ENCODE measurements around the gene HIRIP3.

The HIRIP3 gene

DNA sequence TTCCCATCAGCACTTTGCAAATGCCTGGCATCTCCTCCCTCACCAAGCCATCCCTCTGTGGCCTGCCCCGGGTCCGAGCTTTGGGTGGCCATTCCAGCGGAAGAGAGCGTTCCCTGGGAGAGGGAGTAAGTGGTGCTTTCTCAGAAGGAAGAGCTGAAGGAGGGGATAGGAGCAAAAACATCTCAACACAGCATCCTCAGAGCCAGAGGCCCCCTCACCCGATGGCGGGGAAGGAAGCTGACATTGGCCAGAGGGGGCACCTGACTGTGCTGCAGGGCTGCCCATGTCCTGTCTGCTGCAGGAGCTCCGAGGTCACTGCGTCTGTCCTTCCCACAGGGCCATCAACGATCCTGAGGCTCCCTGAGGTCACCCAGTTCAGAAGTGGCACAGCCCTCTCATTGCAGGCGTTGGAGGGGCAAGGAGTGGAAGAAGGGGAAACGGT lies 36.1 kb upstream of the HIRIP3 start:
- no peak for DNase-seq
- TF ChIP-seq, protein P1, sequence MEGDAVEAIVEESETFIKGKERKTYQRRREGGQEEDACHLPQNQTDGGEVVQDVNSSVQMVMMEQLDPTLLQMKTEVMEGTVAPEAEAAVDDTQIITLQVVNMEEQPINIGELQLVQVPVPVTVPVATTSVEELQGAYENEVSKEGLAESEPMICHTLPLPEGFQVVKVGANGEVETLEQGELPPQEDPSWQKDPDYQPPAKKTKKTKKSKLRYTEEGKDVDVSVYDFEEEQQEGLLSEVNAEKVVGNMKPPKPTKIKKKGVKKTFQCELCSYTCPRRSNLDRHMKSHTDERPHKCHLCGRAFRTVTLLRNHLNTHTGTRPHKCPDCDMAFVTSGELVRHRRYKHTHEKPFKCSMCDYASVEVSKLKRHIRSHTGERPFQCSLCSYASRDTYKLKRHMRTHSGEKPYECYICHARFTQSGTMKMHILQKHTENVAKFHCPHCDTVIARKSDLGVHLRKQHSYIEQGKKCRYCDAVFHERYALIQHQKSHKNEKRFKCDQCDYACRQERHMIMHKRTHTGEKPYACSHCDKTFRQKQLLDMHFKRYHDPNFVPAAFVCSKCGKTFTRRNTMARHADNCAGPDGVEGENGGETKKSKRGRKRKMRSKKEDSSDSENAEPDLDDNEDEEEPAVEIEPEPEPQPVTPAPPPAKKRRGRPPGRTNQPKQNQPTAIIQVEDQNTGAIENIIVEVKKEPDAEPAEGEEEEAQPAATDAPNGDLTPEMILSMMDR (IDR thresholded peaks at IDR 0.05; ENCODE audit: low read depth, low read length, missing control alignments), result no peak
- Histone ChIP-seq H3K27me3 (replicated peaks) (peaks cover 41% of the 10 kb centered on the region), H3K36me3 (replicated peaks) (no peaks in the 10 kb centered on the region), H3K4me3 (ENCODE audit: low read depth, low read length) (no peak overlapping the region), H3K27ac (no peak overlapping the region)
- in situ Hi-C loops (cut with HindIII; ENCODE audit: low pct_ligation_motif_present, low sequenced_read_pairs), result no loop called here

DNA sequence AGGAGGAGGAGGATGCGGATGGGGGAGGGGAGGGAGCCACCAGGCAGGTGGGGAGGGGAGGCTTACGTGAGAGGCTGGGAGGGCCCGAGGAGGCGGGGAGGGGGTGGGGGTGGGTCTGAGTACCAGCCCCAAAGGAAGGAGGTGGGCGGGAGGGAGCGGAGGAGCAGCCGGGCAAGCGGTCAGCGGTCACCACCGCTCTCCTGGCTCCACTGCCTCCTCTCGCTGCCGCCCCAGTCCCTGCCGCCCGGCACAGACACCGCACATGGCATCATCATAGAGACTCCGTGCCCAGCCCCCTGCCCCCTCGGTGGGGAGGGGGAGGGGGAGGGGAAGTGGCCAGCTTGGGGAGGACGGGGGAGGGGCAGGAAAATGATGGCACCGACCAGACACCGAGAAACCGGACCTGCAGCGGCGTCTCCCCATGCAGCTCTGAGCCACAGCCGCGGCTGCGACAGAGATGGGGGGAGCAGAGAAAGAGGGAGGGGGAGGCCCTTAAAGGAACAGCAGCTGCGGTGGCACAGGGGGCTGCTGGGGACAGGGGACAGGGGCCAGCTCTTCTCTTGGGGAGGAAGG lies 35.5 kb upstream of the HIRIP3 start, which contains the start of gene TLCD3B:
Gene TLCD3B, minus strand, starts transcription at position 431 of the 573 bp plus-strand sequence. CDS start 744 bp downstream, outside the sequence.
- DNase-seq, result no peak
- TF ChIP-seq, protein P1 (IDR thresholded peaks at IDR 0.05; ENCODE audit: low read depth, low read length, missing control alignments), result no peak
- Histone ChIP-seq H3K27ac (no peak within 1 kb of the TSS), H3K36me3 (replicated peaks) (no peaks in the 10 kb centered on the region), H3K27me3 (replicated peaks) (peaks cover 41% of the 10 kb centered on the region), H3K4me3 (ENCODE audit: low read depth, low read length) (no peak within 1 kb of the TSS)
- in situ Hi-C loops (cut with HindIII; ENCODE audit: low pct_ligation_motif_present, low sequenced_read_pairs), result no loop called here

DNA sequence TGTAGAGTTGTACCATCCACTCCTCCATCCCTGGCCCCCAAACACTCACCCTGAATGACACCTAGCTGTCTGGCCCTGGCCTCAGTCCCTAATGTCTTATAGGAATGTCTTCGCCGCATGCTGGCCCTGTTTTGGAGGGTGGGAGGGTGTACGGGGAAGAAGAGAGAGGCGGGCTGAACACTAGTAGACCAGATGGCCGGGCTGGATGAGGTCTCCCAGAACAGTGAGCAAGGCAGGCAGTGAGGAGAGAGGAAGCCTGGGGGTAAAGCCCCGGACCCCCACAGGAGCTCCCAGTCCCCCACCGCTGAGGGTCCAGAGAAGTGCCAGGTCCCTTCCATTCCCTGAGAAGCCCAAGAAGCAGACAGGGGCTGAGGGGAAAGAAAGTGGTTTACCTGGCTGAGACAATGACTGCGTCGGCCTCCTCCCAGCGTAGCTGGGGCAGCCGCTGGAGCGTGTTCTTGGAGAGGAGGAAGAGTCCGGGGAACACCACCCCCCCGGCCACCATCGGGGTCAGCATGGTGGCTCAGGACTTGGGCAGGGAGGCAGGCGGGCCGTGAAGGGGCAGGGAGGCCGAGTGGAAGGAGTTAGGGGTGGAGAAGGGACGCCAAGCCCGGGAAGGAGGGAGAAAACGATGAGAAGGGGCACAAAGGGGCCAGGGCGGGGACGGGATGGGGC lies 34.7 kb upstream of the HIRIP3 start:
- DNase-seq, result no peak
- Histone ChIP-seq H3K4me3 (ENCODE audit: low read depth, low read length) (no peak overlapping the region), H3K36me3 (replicated peaks) (no peaks in the 10 kb centered on the region), H3K27ac (no peak overlapping the region), H3K27me3 (replicated peaks) (peaks cover 41% of the 10 kb centered on the region)
- in situ Hi-C loops (cut with HindIII; ENCODE audit: low pct_ligation_motif_present, low sequenced_read_pairs), result no loop called here
- TF ChIP-seq, protein P1 (IDR thresholded peaks at IDR 0.05; ENCODE audit: low read depth, low read length, missing control alignments), result no peak

DNA sequence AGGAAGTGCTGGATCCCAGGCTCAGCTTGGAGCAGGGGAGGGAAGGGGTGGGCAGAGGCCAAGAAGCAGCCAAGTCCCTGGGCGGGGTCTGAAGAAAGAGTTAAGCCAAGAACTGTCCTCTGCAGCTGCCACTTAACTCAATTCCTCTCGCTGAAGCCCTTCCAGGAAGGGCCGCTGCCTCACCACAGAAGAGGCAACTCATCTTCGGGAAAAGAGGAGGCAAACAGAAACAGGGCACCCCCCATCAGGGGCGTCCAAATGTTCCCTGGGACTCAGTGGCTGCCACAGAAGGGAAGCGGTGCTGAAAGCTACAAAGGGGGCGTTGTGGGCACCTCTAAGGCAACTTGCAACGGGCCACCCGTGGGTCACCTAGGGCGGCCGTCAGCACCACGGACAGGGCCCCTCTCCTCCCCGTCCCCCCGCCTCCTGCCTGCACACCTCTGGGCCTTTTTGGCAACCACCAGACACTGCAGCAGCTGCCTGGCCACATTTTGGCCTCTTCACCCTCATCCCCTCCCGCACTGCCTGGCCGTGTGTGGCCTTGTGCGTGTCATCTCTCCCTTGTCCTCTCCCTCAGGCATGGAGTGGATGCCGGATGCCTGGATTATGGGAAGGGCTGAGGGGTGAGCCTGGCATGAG lies 33.1 kb upstream of the HIRIP3 start:
- TF ChIP-seq, protein P1 (IDR thresholded peaks at IDR 0.05; ENCODE audit: low read depth, low read length, missing control alignments), result no peak
- in situ Hi-C loops (cut with HindIII; ENCODE audit: low pct_ligation_motif_present, low sequenced_read_pairs), result no loop called here
- no peak for DNase-seq
- no peaks in the 10 kb centered on the region for H3K36me3 ChIP-seq (replicated peaks)
- no peak overlapping the region for H3K4me3 ChIP-seq (ENCODE audit: low read depth, low read length)
- H3K27me3 ChIP-seq (replicated peaks), result peaks cover 41% of the 10 kb centered on the region
- H3K27ac ChIP-seq, result no peak overlapping the region

DNA sequence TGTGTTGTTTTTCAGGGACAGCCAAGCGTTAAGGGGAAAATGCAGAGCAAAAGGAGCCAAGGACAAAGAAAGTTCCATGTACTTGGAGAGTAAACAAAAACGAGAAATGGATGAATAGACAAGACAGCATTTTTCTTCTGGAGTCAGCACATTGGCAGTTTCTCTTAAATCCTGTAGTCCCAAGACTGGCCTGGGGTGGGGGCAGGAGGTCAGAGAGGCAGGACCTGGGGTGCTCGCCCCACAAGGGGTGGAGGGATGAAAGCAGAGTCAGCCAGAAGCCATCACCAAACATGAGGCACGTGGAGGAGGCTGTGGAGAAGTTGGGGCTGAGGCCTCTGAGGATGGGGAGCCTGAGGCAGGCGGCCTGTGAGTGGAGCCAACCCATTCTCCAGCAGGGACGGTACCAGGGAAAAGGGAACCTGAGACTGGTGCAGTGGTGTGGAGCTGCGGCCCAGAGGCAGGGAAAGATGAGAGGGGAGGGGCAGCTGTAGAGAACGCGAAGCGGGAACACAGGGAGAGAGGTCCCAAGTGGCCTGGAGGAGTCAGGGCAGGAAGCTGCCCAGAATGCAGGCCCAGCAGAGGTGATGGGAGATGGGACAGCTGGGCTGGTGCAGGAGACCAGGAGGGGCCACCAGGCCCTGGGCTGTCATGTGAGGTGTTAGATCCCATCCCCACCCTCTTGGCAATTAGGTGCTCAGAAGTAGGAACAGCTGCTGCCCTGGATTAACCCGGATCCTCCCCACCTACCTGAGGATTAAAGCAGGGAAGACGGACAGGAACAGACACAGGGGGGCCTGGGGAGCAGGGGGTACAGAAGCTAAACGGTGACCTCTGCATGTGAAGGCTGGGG lies 32.4 kb upstream of the HIRIP3 start:
- Histone ChIP-seq H3K36me3 (replicated peaks) (no peaks in the 10 kb centered on the region), H3K27ac (no peak overlapping the region), H3K4me3 (ENCODE audit: low read depth, low read length) (no peak overlapping the region), H3K27me3 (replicated peaks) (peaks cover 42% of the 10 kb centered on the region)
- in situ Hi-C loops (cut with HindIII; ENCODE audit: low pct_ligation_motif_present, low sequenced_read_pairs), result no loop called here
- TF ChIP-seq, protein P1 (IDR thresholded peaks at IDR 0.05; ENCODE audit: low read depth, low read length, missing control alignments), result no peak
- DNase-seq, result no peak

All from brain microvascular endothelial cell (primary cell).